Measurements from ENCODE around the gene SURF2.

The SURF2 gene

GRCh38 chr9:133397370-133397769, 41.0 kb downstream of the SURF2 start:
- no peak for DNase-seq

- no peak for DNase-seq
These were observed 41.5 kb downstream of the SURF2 start for GRCh38 chr9:133397895-133398294.

GRCh38 chr9:133400292-133400691, 43.9 kb downstream of the SURF2 start:
- DNase-seq: no peak

- no peak for DNase-seq
These were observed 45.2 kb downstream of the SURF2 start for GRCh38 chr9:133401588-133401987.

GRCh38 chr9:133402689-133403088, 46.3 kb downstream of the SURF2 start:
- no peak for DNase-seq

GRCh38 chr9:133403766-133404453, 47.6 kb downstream of the SURF2 start:
- no peak for DNase-seq

- no peak for DNase-seq
These were observed 48.2 kb downstream of the SURF2 start for GRCh38 chr9:133404454-133405002.

- DNase-seq: no peak
These were observed 49.4 kb downstream of the SURF2 start for GRCh38 chr9:133405508-133406438.

GRCh38 chr9:133406480-133407307, 50.3 kb downstream of the SURF2 start:
- peak in 52 of 56 donors; percentile 5 to 80 (median 48) for DNase-seq

- DNase-seq: no peak
These were observed 51.7 kb downstream of the SURF2 start for GRCh38 chr9:133408042-133408441.
